Stimulated activated CD8-positive, alpha-beta memory T cell treated with anti-CD3 and anti-CD28 coated beads, Interleukin-2, amount 100 ng/mL, for 48 hours (primary cell): ENCODE results near the gene TBCK.

ENCODE experiments used
- DNase-seq, 2 donors: peaks; one replicate each; pipeline ENCODE4 v3.0.0-alpha.2; 2020; ENCODE audit warnings: low read depth in 2 of 2

TBCK gene

GRCh38 chr4:106286611-106287010 is 29.4 kb downstream of the TBCK start:
- DNase-seq = no peak

- DNase-seq = no peak
Measured at GRCh38 chr4:106284227-106284626, 31.8 kb downstream of the TBCK start.

- no peak for DNase-seq
Measured at GRCh38 chr4:106277140-106277675, 38.8 kb downstream of the TBCK start.

- no peak for DNase-seq
Measured at GRCh38 chr4:106273831-106274230, 42.2 kb downstream of the TBCK start.

- DNase-seq = no peak
Measured at GRCh38 chr4:106270736-106271135, 45.3 kb downstream of the TBCK start.

- no peak for DNase-seq
Measured at GRCh38 chr4:106269711-106270110, 46.3 kb downstream of the TBCK start.

GRCh38 chr4:106268786-106269185 is 47.2 kb downstream of the TBCK start:
- DNase-seq = no peak

GRCh38 chr4:106266201-106266600 is 49.8 kb downstream of the TBCK start:
- no peak for DNase-seq

GRCh38 chr4:106264331-106264728 is 51.7 kb downstream of the TBCK start:
- DNase-seq = no peak

- DNase-seq = no peak
Measured at GRCh38 chr4:106263594-106264330, 52.2 kb downstream of the TBCK start.

- no peak for DNase-seq
Measured at GRCh38 chr4:106261980-106262379, 54.0 kb downstream of the TBCK start.

- DNase-seq = no peak
Measured at GRCh38 chr4:106258145-106259045, 57.6 kb downstream of the TBCK start.

GRCh38 chr4:106256190-106256589 is 59.8 kb downstream of the TBCK start:
- no peak for DNase-seq

GRCh38 chr4:106255195-106255594 is 60.8 kb downstream of the TBCK start:
- DNase-seq = no peak

GRCh38 chr4:106253364-106254129 is 62.5 kb downstream of the TBCK start:
- DNase-seq = no peak

- DNase-seq = no peak
Measured at GRCh38 chr4:106247600-106247999, 68.4 kb downstream of the TBCK start.

- no peak for DNase-seq
Measured at GRCh38 chr4:106246441-106246840, 69.6 kb downstream of the TBCK start.

- DNase-seq = no peak
Measured at GRCh38 chr4:106245176-106245575, 70.8 kb downstream of the TBCK start.

- no peak for DNase-seq
Measured at GRCh38 chr4:106240699-106241098, 75.3 kb downstream of the TBCK start.

- no peak for DNase-seq
Measured at GRCh38 chr4:106238820-106239420, 77.1 kb downstream of the TBCK start.

GRCh38 chr4:106231931-106232330 is 84.1 kb downstream of the TBCK start:
- DNase-seq = no peak

- no peak for DNase-seq
Measured at GRCh38 chr4:106222548-106222947, 93.5 kb downstream of the TBCK start.
